RPMI8226 (cell line): ENCODE data around the gene NDUFAF2.
"Not testable (repeated sequence)": the region's sequence is repeated elsewhere in the genome, so short reads cannot be mapped to it uniquely, and the experiment has no call there.

Experiments
- DNase-seq: peaks from one replicate; pipeline ENCODE4 v3.0.0-alpha.2; 2015

Gene NDUFAF2

GRCh38 chr5:60993875-60994571, 49.0 kb downstream of the NDUFAF2 start:
- no peak for DNase-seq

DNA sequence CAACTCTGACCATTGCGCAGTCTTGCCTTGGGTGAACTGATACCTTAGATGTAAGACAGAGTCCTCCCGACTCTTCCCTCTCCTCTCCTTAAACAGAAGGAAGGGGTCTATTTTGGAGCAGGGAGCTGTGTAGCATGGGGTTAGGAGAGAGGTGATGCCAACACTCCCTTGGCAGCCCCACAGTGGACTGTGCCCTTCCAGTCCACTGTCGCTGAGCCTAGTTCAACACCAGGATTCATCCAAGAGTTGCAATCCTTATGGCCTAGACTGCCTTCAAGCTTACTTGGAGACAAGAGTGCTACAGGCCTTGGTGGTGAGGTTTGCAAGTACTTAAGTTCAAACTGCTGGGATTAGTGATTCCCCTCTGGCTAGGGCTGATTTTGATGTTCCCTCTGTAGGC, 51.4 kb downstream of the NDUFAF2 start:
- no peak for DNase-seq

- no peak for DNase-seq
Observed at GRCh38 chr5:60997721-60998120, 52.7 kb downstream of the NDUFAF2 start.

DNA sequence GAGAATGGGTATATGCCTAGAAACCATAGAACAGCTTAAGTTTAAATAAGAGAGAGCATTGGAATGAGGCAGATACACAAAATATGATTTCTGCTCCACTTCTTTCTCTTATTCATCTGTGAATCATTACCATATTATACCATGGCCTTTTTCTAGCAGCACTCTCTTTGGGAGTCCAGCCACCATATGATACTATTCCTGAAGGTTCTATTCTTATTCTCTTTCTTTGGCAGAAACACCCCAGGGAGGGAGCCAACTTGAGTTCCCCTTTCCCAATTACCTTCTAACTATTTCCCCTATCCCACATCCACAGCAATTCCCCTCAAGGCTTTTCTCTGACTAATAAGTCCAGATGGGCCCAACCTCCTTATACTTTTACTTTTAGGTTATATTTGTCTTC, 55.9 kb downstream of the NDUFAF2 start:
- no peak for DNase-seq

DNA sequence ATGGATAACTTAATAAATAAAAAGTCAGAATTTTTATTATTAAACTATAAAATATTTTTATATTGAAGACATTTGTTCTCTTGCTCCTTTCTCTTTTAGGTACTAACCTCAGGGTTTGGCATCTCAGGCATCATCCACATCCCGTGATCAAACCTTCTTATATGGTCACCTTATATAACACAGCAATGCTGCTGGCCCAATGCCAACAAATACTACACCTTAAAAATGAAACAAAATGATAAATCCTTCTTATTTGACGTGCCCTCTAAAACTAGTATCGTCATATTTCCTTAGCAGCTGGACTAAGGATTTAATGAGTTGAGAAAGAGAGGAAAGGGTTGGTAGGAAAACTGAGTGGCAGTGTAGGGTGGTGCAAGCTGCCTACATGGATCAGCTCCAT, 56.6 kb downstream of the NDUFAF2 start:
- no peak for DNase-seq

- DNase-seq: no peak
Observed at GRCh38 chr5:61002611-61003355, 57.8 kb downstream of the NDUFAF2 start.

GRCh38 chr5:61004448-61004847, 59.4 kb downstream of the NDUFAF2 start:
- no peak for DNase-seq

GRCh38 chr5:61009907-61010306, 64.9 kb downstream of the NDUFAF2 start:
- DNase-seq: no peak

DNA sequence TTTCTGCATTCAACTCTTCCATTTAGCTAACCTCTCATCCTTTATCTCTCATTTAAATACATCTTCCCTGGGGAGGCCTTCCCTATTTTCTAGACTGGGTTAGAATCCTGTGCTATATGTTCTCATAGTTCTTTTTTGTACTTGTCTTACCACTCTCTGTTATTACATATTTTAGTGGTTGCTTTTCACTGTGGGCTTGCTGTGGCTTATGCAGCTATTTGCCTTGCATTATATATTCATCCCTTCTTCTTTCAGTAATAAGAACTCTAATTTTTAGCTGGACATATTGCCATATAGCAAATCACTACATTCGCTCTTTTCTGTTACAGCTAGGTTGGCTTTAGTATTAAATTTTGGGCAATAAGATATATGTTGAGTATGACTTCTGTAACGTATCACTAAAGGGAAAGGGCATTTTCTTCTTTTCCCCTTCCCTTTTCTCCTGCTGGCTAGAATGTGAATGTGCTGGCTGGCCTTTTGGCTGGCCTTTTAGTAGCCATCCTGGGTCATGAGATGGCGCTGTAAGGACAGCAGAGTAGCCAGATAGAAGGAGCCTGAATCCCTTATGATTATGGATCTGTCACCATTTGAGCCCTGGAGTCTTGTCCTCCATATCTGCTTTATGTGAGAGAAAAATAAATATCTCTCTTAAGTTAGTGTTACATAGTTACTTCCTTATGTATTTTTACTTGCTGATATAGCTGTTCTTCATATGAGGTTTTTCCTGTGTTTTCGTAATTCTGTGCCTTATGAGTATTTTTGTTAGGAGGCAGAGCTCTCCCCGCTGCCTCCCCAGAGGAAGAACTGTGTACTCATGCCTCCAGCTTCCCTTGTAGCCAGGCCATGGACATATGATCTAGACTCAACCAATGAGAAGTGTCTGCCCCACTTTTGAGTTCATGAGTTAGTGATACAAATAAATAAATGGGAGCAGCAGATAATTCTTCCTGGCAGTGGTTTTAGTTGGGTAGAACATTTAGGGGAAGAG, 65.8 kb downstream of the NDUFAF2 start:
- DNase-seq: no peak

GRCh38 chr5:61018062-61018461, 73.1 kb downstream of the NDUFAF2 start:
- no peak for DNase-seq

DNA sequence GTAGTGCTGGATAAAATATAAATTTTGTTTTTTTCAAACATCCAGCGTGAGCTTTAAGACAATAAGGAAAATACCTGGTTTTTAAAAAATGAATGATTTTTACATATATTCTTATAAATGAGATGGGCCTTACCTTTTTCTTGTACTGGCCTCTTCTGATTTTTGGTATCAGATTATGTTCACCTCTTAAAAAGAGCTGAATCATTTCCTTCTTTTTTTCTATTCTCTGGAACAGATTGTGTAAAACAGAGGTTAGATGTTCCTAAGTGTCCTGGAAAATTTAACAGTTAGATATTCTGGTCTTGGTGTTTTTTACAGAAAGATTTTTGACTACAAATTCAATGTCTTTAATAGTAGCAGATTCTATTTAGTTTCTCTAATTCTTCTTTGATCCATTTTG, 74.6 kb downstream of the NDUFAF2 start:
- no peak for DNase-seq

GRCh38 chr5:61020415-61020814, 75.4 kb downstream of the NDUFAF2 start:
- no peak for DNase-seq

DNA sequence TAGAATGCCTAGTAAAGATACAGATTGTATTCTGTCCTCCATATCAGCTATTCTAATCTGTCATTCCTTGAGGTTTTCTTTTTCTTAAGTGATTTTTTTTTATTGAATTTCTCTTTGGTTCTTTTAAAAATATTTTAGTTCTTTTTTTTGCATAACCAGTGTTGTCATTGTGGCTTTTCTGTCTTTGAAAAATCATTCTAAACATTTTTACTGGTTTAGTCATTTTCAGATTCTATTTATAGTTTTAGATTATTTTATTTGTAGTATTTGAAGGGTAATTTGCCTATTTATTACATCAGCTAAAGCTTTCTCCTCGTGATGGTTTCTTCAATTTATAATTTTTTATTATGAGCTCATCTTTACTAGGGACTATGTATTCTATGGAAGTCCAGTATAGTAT, 78.1 kb downstream of the NDUFAF2 start:
- no peak for DNase-seq

- no peak for DNase-seq
Observed at GRCh38 chr5:61026004-61026403, 81.0 kb downstream of the NDUFAF2 start.

DNA sequence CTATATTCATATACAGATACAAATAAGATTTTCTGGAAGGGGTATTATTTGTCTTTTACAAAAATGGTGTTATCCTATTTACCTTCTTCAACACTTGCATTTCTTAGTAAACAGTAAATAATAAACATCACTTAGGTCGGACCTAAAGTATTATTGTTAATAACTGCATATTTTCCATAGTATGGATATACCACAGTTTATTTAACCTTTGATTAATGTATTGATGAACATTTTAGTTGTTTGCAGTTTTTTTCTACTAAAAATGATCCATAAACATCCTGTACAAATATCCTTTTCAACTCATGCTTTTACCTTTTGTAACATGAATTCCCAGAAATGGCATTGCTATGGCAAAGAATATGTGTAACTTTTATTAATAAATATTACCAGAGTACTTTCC, 83.4 kb downstream of the NDUFAF2 start:
- no peak for DNase-seq

GRCh38 chr5:61029456-61030162, 84.6 kb downstream of the NDUFAF2 start:
- no peak for DNase-seq

DNA sequence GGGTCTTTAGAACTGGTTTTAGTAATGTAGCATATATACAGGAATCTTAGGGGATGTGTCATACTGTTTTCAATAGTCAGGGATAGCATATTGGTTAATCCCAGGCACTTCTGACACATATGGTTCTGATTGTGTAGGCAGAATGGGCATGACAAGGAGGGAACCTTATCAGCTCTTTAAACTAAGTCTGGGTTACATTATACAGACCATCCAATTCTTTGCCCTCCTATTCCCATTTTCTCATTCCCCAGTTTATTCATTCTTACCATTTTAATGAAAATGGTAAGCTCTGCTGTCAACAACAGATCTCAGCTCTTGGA, 85.1 kb downstream of the NDUFAF2 start:
- DNase-seq: no peak

DNA sequence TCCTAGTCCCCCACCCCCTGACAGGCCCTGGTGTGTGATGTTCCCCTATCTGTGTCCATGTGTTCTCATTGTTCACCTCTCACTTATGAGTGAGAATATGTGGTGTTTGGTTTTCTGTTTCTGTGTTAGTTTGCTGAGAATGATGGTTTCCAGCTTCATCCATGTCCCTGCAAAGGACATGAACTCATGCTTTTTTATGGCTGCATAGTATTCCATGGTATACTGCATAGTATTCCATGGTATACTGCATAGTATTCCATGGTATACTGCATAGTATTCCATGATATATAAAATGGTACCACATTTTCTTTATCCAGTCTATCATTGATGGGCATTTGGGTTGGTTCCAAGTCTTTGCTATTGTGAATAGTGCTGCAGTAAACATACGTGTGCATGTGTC, 86.3 kb downstream of the NDUFAF2 start:
- DNase-seq: not testable (repeated sequence)

- no peak for DNase-seq
Observed at GRCh38 chr5:61044545-61044944, 99.5 kb downstream of the NDUFAF2 start.

DNA sequence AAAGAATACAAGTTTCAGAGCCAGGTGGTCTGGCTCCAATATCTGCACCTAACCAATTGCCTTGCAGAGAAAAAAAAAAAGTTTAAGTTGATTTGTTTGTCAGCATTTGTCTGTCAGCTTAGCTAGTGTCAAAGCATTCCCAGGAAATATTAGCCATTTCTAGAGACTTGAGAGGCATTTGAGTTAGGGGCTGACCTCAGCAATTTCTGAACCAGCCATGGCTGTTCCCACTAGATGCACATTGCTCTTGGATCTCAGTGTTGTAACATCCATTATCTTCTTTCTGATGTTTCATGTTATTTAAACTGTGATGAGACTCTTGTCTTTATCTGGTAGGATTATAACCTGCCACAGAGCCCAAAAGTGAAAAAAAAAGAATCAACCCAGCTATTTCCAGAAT, 102.3 kb downstream of the NDUFAF2 start:
- no peak for DNase-seq

- DNase-seq: no peak
Observed at GRCh38 chr5:61048534-61048933, 103.5 kb downstream of the NDUFAF2 start.

- no peak for DNase-seq
Observed at GRCh38 chr5:61050292-61050691, 105.3 kb downstream of the NDUFAF2 start.

- no peak for DNase-seq
Observed at GRCh38 chr5:61051267-61051666, 106.3 kb downstream of the NDUFAF2 start.
